ENCODE measurements around the gene CTDNEP1. TPM values are rescaled to one million over a fixed set of nuclear protein-coding genes. Genes with fewer than 3 reads are reported as not detected.
A peak's percentile ranks its signal among the peaks of the same experiment; 100 is the strongest.

CTDNEP1 gene
- total RNA-seq, 1 donor from 2014 or later: 179 TPM

- Mint-ChIP-seq H3K9me3 (no peaks in the 10 kb centered on the region), H3K4me3 (peak overlapping the region; percentile 66), H3K27ac (ENCODE audit: unreplicated experiment) (no peak overlapping the region), H3K27me3 (ENCODE audit: low read depth) (peaks cover 28% of the 10 kb centered on the region), H3K36me3 (ENCODE audit: low read depth) (no peaks in the 10 kb centered on the region), H3K4me1 (peaks cover 21% of the 10 kb centered on the region)
- TF ChIP-seq, protein P1, sequence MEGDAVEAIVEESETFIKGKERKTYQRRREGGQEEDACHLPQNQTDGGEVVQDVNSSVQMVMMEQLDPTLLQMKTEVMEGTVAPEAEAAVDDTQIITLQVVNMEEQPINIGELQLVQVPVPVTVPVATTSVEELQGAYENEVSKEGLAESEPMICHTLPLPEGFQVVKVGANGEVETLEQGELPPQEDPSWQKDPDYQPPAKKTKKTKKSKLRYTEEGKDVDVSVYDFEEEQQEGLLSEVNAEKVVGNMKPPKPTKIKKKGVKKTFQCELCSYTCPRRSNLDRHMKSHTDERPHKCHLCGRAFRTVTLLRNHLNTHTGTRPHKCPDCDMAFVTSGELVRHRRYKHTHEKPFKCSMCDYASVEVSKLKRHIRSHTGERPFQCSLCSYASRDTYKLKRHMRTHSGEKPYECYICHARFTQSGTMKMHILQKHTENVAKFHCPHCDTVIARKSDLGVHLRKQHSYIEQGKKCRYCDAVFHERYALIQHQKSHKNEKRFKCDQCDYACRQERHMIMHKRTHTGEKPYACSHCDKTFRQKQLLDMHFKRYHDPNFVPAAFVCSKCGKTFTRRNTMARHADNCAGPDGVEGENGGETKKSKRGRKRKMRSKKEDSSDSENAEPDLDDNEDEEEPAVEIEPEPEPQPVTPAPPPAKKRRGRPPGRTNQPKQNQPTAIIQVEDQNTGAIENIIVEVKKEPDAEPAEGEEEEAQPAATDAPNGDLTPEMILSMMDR (conservative IDR thresholded peaks at IDR 0.05): no peak
- DNase-seq (ENCODE audit: low read depth, low spot score): no peak
Observed at GRCh38 chr17:7282752-7283321, 31.3 kb upstream of the CTDNEP1 start.

DNA sequence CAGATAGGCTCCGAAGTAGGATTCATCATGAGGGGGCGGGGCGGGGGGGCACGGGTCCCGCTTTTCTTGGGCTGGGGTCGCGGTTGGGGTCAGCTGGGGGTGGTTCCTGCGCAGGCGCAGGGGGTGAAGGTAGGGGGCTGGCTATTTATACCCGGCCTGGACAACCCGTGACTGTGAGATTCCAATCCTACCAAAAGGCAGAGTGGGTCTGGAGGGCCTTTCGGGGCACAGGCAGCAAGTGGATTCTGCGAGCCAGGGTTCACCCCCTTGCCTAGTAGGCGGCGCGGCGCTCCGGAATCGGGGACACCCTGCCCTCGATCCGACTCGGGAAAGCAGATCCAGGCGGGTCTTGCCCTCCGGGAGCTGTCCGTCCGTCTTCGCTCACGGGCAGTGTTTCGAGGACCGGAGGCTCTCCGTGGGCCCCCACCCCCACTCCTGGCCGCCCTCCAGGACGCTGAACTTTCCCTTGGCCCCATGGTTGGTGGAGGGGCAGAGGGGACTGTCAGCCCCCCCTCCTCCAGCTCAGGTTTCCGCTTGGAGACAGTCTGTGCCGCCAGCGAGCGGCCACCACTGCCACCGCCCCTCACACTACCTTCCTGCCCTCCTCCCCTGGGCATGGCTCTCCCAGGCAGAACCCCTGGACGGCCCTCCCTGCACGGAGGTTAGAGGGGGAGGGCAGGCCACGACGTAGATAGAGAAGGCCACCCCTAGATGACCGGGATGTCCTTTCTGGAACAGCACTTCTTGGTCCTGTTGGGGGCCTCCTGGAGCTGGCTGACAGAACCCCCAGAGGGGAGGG, 30.6 kb upstream of the CTDNEP1 start:
- TF ChIP-seq, protein P1 (conservative IDR thresholded peaks at IDR 0.05): no peak
- DNase-seq (ENCODE audit: low read depth, low spot score): peak; percentile 22
- peaks cover 29% of the 10 kb centered on the region for H3K27me3 Mint-ChIP-seq (ENCODE audit: low read depth)
- H3K4me3 Mint-ChIP-seq: peak overlapping the region; percentile 90
- H3K9me3 Mint-ChIP-seq: no peaks in the 10 kb centered on the region
- H3K27ac Mint-ChIP-seq (ENCODE audit: unreplicated experiment): no peak overlapping the region
- peaks cover 21% of the 10 kb centered on the region for H3K4me1 Mint-ChIP-seq
- no peaks in the 10 kb centered on the region for H3K36me3 Mint-ChIP-seq (ENCODE audit: low read depth)

GRCh38 chr17:7281074-7281952, 29.8 kb upstream of the CTDNEP1 start, which contains the start of gene SLC2A4:
Gene SLC2A4 (plus strand): TSS chr17:7281718. CDS start chr17:7281935, 217 bp downstream.
- peaks cover 21% of the 10 kb centered on the region for H3K4me1 Mint-ChIP-seq
- TF ChIP-seq, protein P1 (conservative IDR thresholded peaks at IDR 0.05): no peak
- H3K27me3 Mint-ChIP-seq (ENCODE audit: low read depth): peaks cover 30% of the 10 kb centered on the region
- H3K4me3 Mint-ChIP-seq: peak within 1 kb of the TSS; percentile 90
- no peaks in the 10 kb centered on the region for H3K9me3 Mint-ChIP-seq
- H3K36me3 Mint-ChIP-seq (ENCODE audit: low read depth): no peaks in the 10 kb centered on the region
- peak; percentile 96 for DNase-seq (ENCODE audit: low read depth, low spot score)
- H3K27ac Mint-ChIP-seq (ENCODE audit: unreplicated experiment): no peak within 1 kb of the TSS

DNA sequence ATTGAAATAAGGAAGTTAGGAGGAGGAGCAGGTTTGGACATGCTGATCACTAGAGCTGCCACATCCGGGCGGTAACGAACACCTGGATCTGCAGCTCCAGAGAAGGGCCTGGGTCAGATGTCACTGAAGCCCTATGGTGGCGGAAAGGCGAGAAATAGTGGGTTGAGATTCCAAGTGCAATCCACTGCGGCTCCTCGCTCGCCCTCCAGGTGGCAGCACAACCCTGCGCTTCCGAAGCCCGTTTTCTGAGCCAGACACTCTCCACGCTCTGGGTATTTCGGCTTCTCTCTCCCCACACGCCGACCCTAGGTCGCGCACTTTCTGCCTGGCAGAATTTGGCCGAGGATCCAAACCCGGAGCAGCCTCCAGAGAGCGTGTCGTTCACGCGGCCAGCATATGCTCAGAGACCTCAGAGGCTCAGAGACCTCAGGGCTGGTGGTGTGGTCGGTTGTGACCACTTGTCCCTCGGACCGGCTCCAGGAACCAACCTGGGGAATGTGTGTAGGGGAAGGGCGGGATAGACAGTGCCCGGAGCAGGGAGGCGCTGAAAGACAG, 29.1 kb upstream of the CTDNEP1 start:
- Mint-ChIP-seq H3K4me3 (peak overlapping the region; percentile 90), H3K27me3 (ENCODE audit: low read depth) (peaks cover 30% of the 10 kb centered on the region), H3K36me3 (ENCODE audit: low read depth) (no peaks in the 10 kb centered on the region), H3K9me3 (no peaks in the 10 kb centered on the region), H3K4me1 (peaks cover 21% of the 10 kb centered on the region), H3K27ac (ENCODE audit: unreplicated experiment) (no peak overlapping the region)
- TF ChIP-seq, protein P1 (conservative IDR thresholded peaks at IDR 0.05): peak; percentile 86
- DNase-seq (ENCODE audit: low read depth, low spot score): peak; percentile 77

- Mint-ChIP-seq H3K27ac (ENCODE audit: unreplicated experiment) (no peak overlapping the region), H3K36me3 (ENCODE audit: low read depth) (no peaks in the 10 kb centered on the region), H3K4me3 (no peak overlapping the region), H3K4me1 (peaks cover 21% of the 10 kb centered on the region), H3K9me3 (no peaks in the 10 kb centered on the region), H3K27me3 (ENCODE audit: low read depth) (peaks cover 30% of the 10 kb centered on the region)
- TF ChIP-seq, protein P1 (conservative IDR thresholded peaks at IDR 0.05): no peak
- DNase-seq (ENCODE audit: low read depth, low spot score): no peak
Observed at GRCh38 chr17:7279448-7279847, 27.9 kb upstream of the CTDNEP1 start.
